NOMO-1 treated with dmso at 0.1 percent for 144 hours (cell line): ENCODE measurements around the gene OR9A4.
"Not testable (repeated sequence)": the region's sequence is repeated elsewhere in the genome, so short reads cannot be mapped to it uniquely, and the experiment has no call there.

Experiments
- DNase-seq: peaks from one replicate; lab custom pipeline; 2025; ENCODE audit not compliant: unreplicated experiment; lab: John Stamatoyannopoulos, UW

Gene OR9A4, protein sequence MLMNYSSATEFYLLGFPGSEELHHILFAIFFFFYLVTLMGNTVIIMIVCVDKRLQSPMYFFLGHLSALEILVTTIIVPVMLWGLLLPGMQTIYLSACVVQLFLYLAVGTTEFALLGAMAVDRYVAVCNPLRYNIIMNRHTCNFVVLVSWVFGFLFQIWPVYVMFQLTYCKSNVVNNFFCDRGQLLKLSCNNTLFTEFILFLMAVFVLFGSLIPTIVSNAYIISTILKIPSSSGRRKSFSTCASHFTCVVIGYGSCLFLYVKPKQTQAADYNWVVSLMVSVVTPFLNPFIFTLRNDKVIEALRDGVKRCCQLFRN

GRCh38 chr7:141916099-141916498 lies at the start of gene OR9A4:
TSS of gene OR9A4 (plus strand) at chr7:141916399. CDS start at chr7:141918876, 2,477 bp downstream.
- no peak for DNase-seq

DNA sequence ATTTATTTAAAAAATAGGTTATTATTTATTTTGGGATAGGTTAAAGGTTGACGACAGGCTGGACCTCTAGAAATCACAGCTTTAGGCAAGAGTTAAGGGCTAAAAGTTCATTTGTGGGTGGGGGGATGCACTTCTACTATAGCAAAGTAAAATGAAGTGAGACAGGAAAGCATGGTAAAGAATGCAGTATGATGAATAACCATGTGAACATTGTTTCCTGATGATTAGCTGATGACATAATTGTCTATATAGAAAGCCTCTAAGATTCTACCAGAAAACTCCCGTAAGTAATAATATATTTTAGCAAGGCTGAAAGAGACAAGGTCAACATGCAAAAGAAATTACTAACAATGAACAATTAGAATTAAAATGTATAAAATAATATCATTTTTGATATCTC lies 49.2 kb upstream of the OR9A4 start:
- no peak for DNase-seq

GRCh38 chr7:141872931-141873330 lies 43.3 kb upstream of the OR9A4 start:
- DNase-seq: no peak

- DNase-seq: peak; percentile 6
Observed at GRCh38 chr7:141874787-141875186, 41.4 kb upstream of the OR9A4 start.

DNA sequence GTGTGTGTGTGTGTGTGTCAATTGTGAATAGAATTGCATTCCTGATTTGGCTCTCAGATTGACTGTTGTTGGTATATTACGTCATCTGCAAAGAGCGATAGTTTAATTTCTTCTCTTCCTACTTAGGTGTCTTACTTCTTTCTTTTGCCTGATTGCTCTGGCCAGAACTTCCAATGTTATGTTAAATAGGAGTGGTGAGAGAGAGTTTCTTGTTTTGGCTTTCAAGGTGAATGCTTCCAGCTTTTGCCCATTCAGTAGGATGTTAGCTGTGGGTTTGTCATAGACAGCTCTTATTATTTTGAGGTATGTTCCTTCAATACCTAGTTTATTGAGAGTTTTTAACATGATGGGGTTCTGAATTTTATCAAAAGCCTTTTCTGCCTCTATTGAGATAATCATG lies 40.7 kb upstream of the OR9A4 start:
- DNase-seq: no peak

DNA sequence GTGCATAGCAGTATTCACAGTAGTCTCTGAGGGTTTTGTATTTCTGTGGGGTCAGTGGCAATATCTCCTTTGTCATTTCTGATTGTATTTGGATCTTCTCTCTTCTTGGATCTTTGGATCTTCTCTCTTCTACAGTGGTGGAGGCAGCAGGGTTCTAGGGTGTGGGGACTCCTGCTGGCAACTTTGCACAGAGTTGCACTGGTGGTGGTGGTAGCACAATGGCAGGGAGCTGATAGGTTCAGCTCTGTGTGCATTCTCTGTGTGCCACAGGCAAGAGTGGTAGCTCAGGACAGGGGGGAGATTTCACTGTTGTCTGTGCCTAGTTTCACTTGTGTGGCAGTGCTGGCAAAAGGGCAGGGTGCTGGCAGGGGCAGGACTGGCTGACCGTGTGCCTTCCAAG lies 39.8 kb upstream of the OR9A4 start:
- no peak for DNase-seq

DNA sequence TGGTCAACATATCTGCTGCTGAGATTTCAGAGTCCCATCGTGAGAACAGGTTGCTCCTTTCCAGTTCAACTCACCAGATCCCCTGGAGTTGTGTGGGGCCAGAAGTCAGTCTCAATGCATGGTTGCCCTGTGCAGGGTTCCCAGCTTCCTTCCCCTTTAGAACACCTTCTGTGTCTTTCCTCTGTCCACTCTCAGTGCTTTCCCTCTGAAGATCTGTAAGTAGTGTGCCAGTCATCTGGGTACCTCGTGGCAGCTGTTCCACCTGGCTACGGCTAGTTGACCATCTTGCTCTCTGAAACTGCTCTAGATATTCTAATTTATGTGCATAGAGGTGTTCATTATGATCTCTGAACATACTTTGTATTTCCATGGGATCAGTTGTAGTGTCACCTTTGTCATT lies 38.8 kb upstream of the OR9A4 start:
- no peak for DNase-seq

- DNase-seq: no peak
Observed at GRCh38 chr7:141880960-141881359, 35.2 kb upstream of the OR9A4 start.

GRCh38 chr7:141884539-141885225 lies 31.5 kb upstream of the OR9A4 start:
- DNase-seq: peak; percentile 17

DNA sequence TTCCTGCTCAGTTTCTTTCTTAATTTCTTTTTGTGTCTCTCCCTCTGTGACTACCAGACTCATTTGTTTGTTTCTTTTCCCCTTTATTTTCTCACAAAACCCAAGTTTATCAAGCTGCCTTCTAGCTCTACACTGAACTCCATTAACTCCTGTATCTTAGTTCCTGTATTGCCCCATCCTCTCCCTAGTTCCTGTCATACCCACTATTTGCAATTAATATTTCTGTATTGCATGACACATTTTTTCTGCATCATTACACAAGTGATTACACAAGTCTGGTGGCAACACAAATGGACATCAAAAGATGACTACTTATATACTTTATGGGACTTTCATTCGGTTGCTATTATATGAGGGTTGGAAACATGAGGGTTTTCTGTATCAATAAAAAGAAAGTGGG lies 26.9 kb upstream of the OR9A4 start:
- DNase-seq: no peak

DNA sequence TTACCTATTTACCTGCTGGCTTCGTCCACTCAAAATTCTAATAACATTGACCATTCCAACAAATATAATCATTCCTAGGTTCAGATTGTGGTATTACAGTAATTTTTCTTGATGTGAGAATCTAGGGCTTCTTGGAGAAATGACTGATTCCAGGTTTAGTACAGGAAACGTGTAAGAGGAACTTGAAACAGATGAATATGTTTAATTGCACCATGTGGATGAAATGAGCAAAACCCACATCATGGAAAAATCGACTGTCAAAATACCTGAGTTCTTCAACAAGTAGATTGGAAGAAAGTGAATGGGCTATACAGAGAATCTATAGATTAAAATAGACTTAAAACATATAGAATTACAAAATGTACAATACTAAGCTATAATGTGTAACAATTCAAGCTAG lies 24.9 kb upstream of the OR9A4 start:
- no peak for DNase-seq

- DNase-seq: not testable (repeated sequence)
Observed at GRCh38 chr7:141899366-141899765, 16.8 kb upstream of the OR9A4 start.

DNA sequence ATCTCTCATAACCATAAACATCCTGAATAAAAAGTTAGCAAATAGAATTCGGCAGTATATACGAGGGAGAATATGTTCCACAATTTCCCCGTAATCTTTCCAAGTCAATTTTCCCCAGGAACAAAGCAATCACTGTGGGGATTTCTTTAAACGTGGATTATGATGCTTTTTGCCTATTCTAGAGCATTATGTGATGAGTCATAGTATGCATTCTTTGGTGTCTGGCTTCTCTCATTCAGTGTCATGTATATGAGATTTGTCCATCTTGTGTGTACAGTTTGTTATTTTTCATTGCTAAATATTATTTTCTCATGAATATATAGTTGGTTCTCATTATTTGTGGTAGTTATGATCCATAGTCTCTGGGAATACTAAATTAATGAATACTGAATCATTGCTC lies 9.9 kb upstream of the OR9A4 start:
- no peak for DNase-seq

DNA sequence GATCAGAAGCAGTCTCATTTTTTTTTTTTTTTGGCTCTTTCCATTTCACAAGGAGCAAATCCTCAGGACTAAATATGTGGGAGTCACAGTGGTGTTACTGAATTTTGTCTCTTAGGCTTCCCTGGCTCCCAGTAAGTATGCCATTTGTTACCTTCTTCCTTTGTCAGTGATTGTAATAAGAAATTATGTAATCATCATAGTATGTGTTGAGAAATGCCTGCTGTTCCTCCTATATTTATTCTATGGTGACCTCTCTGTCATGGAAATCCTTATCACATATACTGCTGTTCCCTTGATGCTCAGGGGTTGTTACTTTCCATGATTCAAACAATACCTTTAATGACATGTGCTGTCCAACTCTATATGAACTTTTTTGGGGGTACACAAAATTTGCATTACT lies 4.8 kb upstream of the OR9A4 start:
- DNase-seq: no peak

GRCh38 chr7:141915565-141915964 lies 634 bp upstream of the OR9A4 start:
- DNase-seq: no peak

- no peak for DNase-seq
Observed at GRCh38 chr7:141920281-141920680, 4.1 kb downstream of the OR9A4 start.

- DNase-seq: no peak
Observed at GRCh38 chr7:141928146-141928844, 12.1 kb downstream of the OR9A4 start.

DNA sequence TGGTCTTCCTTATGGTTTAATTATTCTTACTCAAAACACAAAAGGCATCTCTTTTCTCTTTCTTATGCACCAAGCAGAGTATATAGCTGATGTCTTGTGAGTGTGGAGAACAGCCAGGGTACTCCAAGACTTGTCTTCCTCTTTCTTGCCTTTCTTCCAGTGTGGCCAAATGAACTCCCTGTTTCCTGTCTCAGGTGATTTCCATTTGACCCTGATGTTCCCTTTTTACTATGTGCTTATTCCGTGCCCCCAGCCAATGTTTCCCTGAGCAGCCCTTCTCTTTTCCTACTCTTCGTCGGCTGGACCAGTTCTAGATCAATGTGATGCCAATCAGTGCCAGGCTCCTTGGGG lies 12.6 kb downstream of the OR9A4 start:
- no peak for DNase-seq

DNA sequence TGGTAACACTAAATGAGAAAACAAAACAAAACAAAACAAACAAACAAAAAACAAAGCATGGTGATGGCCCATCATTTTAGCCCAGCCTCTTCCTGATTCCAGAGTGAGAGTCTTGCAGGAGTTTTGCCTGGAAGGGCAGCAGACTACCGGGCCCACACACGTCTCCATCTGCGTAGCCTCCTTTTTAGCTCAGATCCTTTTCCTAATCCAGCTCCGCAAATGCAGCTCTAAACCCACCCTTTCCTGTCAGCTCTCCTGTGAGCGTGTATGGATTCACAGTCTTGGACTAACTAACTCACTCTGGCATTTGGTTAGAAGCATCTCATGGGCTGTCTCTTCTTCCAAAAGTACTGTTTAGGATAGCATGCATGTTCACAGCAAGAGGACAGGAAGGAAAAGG lies 14.0 kb downstream of the OR9A4 start:
- no peak for DNase-seq

- DNase-seq: no peak
Observed at GRCh38 chr7:141941075-141941474, 24.9 kb downstream of the OR9A4 start.

- DNase-seq: no peak
Observed at GRCh38 chr7:141943846-141944245, 27.6 kb downstream of the OR9A4 start.

- DNase-seq: no peak
Observed at GRCh38 chr7:141944811-141945210, 28.6 kb downstream of the OR9A4 start.
